Omental fat pad (tissue), 4 donors: ENCODE data around the gene ACOT7. TPM values are rescaled to one million over a fixed set of nuclear protein-coding genes. Genes with fewer than 3 reads are reported as not detected.

Experiments used
- ATAC-seq: fragments of 150-250 bp; one replicate; pipeline ENCODE4 v1.9.1; 2016; ENCODE audit warnings: mild to moderate bottlenecking, moderate library complexity; ENCODE audit not compliant: low FRiP score
- DNase-seq: peaks from one replicate; pipeline ENCODE4 v3.0.0-alpha.2; 2019; ENCODE audit warnings: low spot score
- total RNA-seq, 4 donors: library from RNA; depleted of rRNA; stranded (reverse); fragments of >200 nt; gene quantifications; one replicate each; pipeline ENCODE4 v1.1.0, GENCODE V29; 2016
- TF ChIP-seq, protein P1 (sequence below), 3 donors: fragments of 450-650 bp; IDR thresholded peaks; one replicate each; pipeline ENCODE4 v1.5.1; 2016 to 2017; ENCODE audit warnings: antibody characterized with exemption in 3 of 3, mild to moderate bottlenecking in 3 of 3, moderate library complexity in 2 of 3

ACOT7 gene
- total RNA-seq, 4 donors from 2014 or later = 7.4 to 16.7 (median 9.2) TPM

- DNase-seq (no peak), ATAC-seq (no peak)
- TF ChIP-seq, protein P1, sequence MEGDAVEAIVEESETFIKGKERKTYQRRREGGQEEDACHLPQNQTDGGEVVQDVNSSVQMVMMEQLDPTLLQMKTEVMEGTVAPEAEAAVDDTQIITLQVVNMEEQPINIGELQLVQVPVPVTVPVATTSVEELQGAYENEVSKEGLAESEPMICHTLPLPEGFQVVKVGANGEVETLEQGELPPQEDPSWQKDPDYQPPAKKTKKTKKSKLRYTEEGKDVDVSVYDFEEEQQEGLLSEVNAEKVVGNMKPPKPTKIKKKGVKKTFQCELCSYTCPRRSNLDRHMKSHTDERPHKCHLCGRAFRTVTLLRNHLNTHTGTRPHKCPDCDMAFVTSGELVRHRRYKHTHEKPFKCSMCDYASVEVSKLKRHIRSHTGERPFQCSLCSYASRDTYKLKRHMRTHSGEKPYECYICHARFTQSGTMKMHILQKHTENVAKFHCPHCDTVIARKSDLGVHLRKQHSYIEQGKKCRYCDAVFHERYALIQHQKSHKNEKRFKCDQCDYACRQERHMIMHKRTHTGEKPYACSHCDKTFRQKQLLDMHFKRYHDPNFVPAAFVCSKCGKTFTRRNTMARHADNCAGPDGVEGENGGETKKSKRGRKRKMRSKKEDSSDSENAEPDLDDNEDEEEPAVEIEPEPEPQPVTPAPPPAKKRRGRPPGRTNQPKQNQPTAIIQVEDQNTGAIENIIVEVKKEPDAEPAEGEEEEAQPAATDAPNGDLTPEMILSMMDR (IDR thresholded peaks at IDR 0.05) = no peak
Observed at GRCh38 chr1:6328696-6329095, 64.9 kb downstream of the ACOT7 start.

DNA sequence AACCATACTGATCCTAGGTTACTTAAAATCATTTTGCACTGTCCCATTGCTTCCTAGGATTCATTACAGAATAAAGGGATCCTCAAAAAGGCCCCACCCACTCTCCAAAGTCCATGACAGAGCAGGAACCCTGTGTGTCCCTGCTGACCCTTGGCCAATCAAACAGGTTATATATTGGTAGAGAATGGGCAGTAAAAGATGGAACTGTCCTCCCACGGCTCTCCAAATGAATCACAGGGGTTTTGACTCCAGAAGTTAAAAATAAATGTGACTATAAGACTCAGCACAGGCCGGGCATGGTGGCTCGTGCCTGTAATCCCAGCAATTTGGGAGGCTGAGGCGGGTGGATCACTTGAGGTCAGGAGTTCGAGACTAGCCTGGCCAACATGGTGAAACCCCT lies 65.5 kb downstream of the ACOT7 start:
- no peak for ATAC-seq
- DNase-seq = no peak
- TF ChIP-seq, protein P1 (IDR thresholded peaks at IDR 0.05) = no peak

GRCh38 chr1:6325482-6325881 lies 68.1 kb downstream of the ACOT7 start:
- no peak for DNase-seq
- no peak for ATAC-seq
- TF ChIP-seq, protein P1 (IDR thresholded peaks at IDR 0.05) = no peak

DNA sequence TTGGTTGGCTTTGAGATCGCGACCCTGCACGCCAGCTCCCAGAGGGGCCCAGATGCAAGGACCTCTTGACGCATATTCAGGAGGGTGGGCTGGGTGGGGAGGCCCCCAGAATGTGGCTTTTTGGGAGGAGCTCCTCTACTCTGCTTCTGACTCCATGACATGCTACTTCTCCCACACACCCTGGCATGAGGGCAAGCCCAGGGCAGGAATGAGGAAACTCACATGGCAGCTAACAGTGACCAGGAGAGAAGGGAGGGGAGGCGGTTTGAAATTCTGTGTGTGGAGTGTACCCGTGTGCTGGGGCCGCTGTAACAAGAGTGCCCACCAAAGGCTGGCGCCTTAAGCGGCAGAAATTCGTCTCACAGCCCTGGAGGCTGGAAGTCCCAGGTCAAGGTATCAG lies 71.4 kb downstream of the ACOT7 start:
- ATAC-seq (no peak), DNase-seq (no peak)
- TF ChIP-seq, protein P1 (IDR thresholded peaks at IDR 0.05) = no peak

- ATAC-seq = no peak
- no peak for DNase-seq
- TF ChIP-seq, protein P1 (IDR thresholded peaks at IDR 0.05) = no peak
Observed at GRCh38 chr1:6321205-6321604, 72.4 kb downstream of the ACOT7 start.

DNA sequence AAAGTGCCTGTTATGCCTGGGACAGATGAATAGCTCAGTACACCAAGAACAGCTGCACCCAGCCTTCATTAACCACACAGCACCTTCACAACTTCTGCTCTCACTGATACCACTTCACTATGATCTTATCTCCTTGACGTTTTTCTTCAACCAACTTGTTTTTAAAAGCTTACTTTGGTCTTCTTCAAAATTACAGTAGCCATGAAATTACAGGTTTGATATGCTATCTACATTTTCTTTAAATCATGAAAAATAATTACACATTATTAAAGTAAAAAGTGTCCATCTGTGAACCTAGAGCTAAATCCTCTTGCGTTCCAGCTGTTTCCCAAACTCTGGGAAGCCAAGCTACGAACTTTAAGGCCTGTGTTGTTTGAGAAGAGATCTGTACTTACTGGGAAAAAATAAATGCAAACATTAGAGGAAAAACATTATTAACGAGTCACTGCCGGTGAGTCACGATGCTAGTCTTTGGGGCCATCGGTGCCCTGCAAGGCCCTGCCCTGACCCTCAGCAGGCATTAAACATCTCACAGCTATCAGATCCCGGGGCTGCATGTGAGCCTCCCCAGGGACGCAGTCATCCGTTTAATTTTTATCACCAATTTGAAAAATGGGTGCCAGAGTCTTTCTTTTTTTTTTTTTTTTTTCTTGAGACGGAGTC lies 76.3 kb downstream of the ACOT7 start:
- DNase-seq (no peak), ATAC-seq (no peak)
- TF ChIP-seq, protein P1 (IDR thresholded peaks at IDR 0.05) = no peak
